WI38 (cell line): Measurements from ENCODE around the gene PRDM16.

ENCODE experiments used
- H3K4me3 ChIP-seq: 2 replicates; pipeline ENCODE4 v1.5.1; 2011; ENCODE audit warnings: low read depth, mild to moderate bottlenecking, control low read depth, low read length
- TF ChIP-seq, protein P1 (sequence below): IDR thresholded peaks from 2 replicates; pipeline ENCODE4 v1.5.1; 2012; ENCODE audit warnings: low read depth, mild to moderate bottlenecking, control low read depth, low read length

The PRDM16 gene

DNA sequence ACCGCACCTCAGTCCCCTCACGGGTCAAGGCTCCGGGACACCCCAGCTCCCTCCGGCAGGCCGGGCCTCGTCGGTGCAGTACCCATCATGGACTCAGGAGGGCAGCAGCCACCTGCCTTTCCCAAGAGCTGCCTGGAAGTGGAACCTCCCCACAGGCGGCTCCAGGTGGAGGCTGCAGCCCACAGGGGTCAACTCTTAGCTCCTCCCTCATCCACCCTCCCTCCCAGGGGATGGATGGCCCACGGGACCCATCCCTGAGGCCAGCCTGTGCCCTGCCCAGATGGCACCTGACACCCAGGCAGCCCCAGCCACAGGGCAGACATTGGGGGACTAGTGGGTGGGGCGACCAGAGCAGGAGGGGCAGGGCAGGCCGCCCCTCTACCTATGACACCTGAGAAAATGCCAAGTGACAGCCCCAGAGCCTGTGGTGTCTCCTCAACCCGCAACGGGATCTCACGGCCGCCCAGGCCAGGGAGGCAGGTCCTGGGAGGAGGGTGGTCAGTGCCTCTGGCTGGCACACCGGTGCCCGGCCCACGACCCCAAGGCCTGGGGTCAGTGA, 384.3 kb downstream of the PRDM16 start:
- TF ChIP-seq, protein P1, sequence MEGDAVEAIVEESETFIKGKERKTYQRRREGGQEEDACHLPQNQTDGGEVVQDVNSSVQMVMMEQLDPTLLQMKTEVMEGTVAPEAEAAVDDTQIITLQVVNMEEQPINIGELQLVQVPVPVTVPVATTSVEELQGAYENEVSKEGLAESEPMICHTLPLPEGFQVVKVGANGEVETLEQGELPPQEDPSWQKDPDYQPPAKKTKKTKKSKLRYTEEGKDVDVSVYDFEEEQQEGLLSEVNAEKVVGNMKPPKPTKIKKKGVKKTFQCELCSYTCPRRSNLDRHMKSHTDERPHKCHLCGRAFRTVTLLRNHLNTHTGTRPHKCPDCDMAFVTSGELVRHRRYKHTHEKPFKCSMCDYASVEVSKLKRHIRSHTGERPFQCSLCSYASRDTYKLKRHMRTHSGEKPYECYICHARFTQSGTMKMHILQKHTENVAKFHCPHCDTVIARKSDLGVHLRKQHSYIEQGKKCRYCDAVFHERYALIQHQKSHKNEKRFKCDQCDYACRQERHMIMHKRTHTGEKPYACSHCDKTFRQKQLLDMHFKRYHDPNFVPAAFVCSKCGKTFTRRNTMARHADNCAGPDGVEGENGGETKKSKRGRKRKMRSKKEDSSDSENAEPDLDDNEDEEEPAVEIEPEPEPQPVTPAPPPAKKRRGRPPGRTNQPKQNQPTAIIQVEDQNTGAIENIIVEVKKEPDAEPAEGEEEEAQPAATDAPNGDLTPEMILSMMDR, result peak; percentile 93
- no peak overlapping the region for H3K4me3 ChIP-seq

- TF ChIP-seq, protein P1, result no peak
- no peak within 1 kb of the TSS for H3K4me3 ChIP-seq
Measured at GRCh38 chr1:3453891-3454810, 385.1 kb downstream of the PRDM16 start, which contains the start of gene ARHGEF16. ARHGEF16 (plus strand) TSS chr1:3454665; CDS start chr1:3463085, 8,420 bp downstream.

- TF ChIP-seq, protein P1, result no peak
- H3K4me3 ChIP-seq, result no peak overlapping the region
Measured at GRCh38 chr1:3454811-3455618, 386.0 kb downstream of the PRDM16 start.

DNA sequence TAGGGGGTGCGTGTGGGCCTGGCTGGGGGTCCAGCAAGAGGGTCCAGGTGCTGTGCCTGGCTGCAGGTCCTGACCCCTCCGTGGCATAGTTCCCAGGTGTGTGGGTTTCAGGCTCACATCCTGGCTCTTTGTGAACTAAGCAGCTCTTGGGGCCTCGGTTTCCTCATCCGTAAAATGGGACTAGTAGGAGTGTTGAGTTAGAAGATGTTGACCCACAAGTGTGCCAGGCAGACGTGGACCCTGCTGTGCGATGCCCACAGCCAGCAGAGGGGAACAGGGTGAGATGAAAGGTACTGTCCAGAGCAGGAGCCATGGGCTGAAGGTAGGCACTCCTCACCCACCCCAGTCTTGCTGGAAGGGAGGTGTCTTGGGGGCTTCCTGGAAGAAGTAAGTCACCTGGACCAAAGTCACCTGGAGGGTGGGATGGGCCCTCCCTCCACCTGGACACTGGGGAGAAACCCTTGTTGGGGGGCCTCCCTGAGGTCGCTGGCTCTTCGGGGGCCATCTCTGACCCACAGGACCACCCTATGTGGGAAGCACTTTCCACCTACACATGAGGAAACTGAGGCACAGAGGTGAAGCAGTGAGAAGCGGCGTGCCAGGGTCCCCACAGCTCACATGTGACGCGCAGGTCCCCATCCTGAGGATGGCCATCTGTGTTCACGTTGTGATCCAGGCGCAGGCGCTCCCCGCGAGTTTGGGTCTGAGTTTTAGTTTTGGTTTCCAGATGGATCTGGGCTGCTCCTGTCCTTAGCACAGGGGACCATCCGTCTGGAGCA, 386.9 kb downstream of the PRDM16 start:
- TF ChIP-seq, protein P1, result no peak
- H3K4me3 ChIP-seq, result no peak overlapping the region

DNA sequence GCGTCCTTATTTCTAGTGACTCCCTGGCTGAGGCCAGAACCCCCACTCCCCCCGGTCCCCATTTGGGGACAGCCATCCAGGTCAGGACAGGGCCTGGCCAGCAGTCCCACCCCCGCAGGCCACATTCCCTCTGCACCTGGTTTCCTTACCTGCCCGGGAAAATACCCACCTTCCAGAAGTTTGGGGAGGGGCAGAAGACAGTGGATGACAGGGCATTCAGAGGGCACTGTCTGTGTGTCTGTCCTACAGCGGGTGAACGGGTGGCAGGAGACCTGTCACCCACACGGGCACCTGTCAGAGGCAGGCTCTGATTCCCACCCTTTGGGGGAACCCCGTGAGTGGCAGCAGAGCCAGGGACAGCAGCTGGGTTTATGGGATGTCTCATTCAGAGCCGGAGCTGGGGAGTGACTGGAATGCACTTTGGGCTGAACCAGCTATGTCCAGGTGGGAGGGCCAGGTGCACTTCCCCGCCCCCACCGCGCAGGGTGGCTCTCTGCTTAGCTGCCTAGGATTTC, 387.5 kb downstream of the PRDM16 start:
- TF ChIP-seq, protein P1, result no peak
- H3K4me3 ChIP-seq, result no peak overlapping the region

DNA sequence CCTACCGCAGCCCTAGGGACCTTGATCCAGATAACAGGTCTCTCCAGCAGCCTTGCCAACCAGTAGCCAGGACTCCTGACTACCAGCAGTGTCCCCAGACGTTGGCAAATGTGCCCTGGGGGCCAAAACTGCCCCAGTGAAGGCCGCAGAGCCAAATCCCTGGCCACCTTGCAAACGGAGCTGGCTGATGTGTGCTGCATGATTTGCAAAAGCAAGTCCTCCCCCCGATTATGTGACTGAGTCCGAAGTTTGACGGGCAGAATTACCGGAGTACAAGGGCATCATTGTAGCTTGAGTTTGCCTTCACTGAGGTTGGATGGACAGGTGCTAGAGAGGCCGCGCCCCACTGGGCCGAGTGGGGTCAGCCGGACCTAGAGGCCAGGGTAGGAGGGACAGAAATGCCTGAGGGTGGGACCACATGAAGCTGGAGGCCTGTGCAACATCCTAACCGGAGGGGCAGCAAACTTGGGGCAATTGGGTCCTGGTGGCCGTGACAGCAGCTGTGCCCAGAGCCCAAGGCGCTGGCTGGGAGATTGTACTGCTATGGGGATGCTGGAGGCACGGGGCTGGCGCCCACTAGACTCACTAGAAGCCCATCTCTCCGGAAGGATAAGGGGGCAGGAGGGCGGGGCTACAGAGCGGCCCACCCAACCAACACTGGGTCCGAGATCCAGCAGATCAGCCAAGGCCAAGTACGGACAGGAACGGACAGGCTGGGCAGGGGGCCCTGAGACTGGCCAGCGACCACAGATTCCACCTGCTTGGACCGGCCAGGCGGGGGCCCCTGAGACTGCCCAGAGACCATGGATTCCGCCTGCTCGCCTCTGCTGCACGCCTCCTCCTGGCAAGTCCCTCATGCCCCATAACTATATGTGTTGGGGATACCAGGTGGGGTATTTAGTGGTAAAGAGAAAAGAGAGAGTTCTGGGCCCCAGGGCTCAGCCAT, 388.2 kb downstream of the PRDM16 start:
- no peak overlapping the region for H3K4me3 ChIP-seq
- TF ChIP-seq, protein P1, result no peak
